HG02943 (cell line): Measurements from ENCODE around the gene MEX3A.
A peak's percentile ranks its signal among the peaks of the same experiment; 100 is the strongest.
"Not testable (repeated sequence)": the region's sequence is repeated elsewhere in the genome, so short reads cannot be mapped to it uniquely, and the experiment has no call there.

Source experiments
- ATAC-seq: cut with Tn5 transposase; IDR thresholded peaks from one replicate; pipeline ENCODE4 v1.9.1; 2021; ENCODE audit warnings: mild to moderate bottlenecking, low read depth, moderate library complexity; ENCODE audit not compliant: unreplicated experiment

Gene MEX3A

DNA sequence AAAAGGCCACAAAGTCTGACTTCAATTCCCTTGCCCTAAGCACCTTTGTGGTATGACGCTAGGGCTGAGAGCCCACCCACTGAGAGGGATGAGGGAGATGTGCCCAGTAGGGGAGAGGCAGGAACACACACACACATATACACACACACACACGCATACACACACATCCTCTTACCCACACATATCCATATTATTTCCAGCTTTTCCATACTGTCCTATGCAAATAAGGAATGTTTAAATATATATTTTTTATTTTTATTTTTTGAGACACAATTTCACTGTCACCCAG lies 18.3 kb downstream of the MEX3A start:
- no peak for ATAC-seq

DNA sequence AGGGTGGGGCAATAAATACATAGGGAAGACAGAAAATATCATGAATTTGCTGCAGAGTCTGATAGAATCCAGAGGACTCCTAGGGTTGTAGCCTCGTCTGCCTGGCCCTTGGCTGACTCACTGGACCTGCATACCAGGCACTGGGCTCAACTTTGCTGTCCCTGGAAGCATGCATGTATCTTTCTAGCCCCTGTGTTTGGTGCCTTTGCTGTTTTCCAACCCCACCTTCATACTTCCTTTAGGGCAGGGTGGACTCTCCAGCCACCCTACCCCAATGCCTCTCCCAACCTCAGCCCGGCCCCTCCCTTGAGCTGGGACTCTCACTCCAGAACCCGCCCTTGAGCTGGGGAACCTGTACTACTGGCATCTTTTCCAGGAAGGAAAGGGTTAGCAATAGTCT lies 20.1 kb downstream of the MEX3A start:
- no peak for ATAC-seq

DNA sequence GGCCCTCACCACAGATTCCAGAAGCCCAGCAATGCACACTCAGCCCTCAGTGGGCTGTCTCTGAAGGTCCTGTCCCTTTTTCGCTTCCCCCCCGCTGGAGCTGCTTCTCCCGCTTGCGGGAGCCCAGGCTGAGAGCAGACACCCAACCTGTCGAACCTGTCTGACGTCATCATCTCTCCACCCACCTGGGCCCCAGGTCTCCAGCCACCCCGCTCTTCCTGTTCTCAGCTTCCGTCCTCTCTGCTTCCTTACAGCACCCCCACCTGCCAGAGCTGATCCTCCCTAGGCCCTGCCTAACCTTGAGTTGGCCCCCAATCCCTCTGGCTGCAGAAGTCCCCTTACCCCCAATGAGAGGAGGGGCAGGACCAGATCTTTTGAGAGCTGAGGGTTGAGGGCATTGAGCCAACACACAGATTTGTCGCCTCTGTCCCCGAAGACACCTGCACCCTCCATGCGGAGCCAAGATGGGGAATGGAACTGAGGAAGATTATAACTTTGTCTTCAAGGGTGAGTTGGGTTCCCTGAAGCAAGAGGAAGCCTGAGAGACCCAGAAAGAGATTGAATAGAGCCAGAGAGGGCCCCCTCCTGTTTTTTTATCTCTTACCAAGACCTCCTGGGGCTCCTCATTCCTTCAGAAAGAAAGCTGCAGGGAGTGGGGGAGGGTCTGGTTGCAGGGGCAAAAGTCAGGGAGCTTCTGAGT lies 21.2 kb downstream of the MEX3A start, which contains the start of gene RAB25:
TSS of gene RAB25 (plus strand) at position 224 of the 700 bp plus-strand sequence. CDS start at position 465, 241 bp downstream.
- no peak for ATAC-seq

DNA sequence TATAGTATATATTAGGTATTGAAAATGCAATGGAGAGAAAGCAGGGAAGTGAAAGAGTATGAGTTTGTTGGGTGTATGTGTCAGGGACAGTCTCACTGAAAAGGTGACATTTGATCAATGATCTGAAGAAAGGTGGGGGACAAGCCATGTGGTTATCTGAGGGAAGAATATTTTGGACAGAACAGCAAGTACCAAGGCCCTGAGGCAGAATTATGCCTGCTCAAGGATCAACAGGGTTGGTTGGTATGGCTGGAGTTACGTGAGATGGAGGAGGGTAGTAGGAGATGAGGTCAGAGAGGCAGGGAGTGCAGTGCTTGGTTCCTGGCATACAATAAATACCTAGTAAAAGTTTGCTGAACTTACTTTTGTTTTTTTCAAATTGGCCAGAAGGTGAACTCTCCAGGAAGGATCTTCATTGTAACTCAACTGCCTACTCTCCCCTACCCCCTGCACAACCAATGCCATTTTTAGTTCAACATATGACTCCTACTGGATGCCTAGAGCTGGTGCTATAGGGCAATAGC lies 25.9 kb downstream of the MEX3A start:
- no peak for ATAC-seq

DNA sequence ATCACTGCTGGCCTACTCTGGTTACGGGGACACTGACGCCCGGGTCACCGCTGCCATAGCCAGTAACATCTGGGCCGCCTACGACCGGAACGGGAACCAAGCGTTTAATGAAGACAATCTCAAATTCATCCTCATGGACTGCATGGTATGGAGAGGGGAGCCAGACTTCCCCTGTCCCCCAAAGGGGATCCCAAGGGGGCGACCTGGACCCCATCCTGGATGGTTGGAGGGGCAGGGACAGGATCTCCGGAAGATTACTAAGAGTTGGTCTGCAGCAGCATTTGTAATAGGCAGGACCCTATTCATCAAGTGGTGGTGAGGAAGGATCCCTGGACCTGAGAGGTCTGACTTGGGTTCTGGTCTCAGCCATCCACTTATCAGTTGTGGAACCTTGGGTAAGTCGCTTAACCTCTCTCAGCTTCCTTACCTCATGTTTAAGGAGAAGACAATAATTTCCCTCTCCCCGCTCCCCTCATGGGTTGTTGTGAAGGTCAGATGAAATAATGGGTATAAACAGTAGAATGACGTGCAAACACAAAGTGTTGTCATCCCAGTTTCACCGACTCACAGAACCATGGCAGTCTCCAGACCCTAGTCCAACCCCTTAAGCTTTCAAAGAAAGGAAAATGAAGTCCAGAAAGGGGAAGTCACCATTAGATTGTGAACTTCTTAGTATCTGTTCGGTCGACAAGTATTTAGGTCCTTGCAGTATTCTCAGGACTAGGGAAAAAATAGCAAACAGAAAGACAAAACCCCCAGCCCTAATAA lies 26.8 kb downstream of the MEX3A start:
- ATAC-seq, result no peak

DNA sequence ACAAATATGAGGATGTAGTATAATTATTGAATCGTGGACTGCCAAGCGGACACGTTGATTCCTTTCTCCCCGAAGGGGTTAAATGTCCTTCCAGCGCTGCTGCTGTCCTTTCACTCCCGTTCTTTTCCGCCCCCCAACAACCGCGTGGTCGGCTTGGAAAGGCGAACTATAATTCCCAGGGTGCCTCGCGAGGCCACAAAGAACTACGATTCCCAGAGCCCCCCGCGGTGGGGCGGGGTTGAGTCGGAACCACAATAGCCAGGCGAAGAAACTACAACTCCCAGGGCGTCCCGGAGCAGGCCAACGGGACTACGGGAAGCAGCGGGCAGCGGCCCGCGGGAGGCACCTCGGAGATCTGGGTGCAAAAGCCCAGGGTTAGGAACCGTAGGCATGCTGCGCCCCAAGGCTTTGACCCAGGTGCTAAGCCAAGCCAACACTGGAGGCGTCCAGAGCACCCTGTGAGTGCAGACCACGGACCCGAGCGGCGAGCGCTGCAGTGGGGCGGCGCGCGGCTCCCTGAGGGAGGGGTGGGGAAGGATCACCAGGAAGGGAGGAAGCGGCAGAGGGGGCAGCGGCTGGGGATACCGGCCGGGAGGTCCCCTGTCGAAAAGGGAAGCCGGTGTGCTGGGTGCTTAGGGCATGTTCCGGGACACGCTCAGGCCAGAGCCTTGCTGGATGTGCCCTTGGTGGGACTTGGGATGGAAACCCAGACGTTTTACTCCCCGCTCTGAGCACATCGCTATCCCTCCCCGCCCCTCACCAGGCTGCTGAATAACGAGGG lies 27.6 kb downstream of the MEX3A start, which contains the start of gene LAMTOR2:
TSS of gene LAMTOR2 (plus strand) at position 283 of the 781 bp plus-strand sequence. CDS start at position 391, 108 bp downstream.
- ATAC-seq, result peak; percentile 76

DNA sequence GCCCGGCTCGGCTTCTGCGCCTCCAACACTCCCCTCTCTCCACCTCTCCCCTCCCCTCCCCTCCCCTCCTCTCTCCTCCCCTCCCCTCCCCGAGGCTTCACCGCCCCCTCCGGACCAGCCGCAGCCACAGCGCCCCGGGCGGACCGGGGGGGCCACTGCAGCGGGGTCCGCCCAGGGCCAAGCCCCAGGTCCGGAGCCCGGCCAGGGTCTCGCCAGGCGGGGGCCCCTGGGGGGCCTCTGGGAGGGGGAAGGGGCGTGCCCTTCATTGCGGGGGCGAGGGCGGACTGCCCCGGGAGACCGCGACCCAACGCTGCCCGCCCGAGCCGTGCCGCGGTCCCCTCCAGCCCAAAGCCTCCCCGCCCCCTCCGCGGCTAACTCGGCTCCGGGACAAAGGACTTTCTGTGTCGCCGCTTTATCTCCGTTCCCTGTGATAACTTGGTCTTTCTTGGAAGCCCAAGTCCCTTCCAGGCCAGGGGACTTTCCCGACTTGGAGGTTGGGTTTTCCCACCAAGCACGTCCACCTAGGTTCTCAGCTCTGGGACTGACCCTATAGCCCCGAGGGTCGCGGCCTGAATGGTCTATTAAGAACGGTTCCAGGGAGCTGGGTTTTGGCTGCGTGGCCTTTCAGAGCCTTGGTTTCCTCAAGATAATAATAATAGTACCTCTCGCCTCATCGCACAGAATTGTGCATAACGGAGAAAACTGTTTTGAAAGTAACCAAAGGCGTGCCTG lies 28.3 kb downstream of the MEX3A start, which contains the start of gene UBQLN4:
TSS of gene UBQLN4 (minus strand) at position 31 of the 732 bp plus-strand sequence. CDS start 97 bp downstream, outside the sequence.
- peak; percentile 57 for ATAC-seq

DNA sequence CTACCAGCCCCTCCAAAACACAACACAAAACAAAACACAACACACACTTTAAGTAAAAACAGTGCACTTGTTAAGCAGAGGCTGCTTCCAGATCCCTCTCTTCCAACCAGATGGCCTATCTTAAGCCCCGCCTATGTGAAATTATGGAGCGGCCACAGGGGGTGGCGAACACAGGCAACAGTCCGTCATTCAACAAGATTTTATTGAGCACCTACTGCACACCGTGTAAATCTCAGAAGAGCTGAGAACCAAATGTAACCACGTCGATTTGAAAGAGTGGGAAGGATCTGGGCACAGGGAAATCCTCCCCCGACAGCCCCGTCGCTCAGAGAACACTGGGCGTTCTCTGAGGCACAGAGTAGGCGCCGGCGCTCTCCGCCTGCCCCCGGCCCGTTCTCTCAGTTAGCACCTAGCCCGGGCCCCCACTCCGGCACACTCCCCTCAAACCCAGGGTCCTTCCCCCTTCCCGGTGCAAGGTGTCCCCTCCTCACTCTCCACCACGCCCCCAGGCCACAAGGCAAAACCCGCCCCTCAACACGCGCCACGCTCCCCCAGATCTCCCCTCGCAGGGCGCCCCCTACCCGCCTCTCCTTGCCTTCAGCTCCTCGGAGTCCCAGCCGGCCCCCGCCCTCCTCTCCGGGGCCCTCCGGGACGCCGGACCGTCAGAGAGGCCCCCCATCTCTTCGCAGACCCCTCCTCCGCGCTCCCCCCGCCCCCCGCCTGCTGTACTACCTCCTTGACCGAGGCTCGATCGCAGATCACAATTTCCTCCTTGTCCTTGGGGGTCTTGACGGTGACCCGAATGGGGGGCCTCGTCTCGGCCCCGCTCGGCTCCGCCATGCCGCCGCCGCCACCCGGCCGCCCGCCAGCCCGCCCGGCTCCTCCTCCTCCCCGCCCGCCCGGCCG lies 29.1 kb downstream of the MEX3A start:
- no peak for ATAC-seq

DNA sequence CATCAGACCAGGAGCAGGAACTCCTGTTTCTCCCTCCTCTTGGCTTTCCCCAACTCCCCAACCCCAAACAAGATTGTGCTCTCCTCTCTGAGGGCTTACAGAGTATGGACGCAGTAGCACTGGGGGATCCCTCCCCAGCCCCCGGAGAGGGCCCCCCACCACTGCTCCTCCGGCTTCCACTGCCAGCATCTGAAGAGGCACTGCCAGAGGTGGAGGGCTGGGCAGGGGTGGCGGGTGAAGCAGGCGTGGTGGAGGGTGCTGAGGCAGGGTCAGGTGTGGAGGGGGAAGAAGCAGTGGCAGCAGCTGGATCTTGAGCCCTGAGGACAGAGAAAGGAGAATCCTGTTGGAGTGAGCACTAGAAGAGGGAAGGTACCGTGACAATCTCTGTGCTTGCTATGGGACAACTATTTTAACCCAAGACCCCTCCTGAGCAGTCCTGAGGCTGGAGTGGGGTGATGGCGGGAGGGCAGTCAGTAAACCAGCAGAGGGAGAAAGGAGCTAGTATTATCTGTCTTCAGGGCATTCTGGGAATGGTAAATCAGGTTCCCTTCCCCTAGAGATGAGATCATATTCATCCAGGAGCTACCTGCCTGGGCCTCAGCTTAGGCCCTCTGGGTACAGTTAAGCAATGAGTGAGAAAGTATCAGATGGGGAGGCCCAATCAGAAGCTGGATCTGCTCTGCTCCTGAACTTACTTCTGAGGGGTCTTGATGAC lies 31.1 kb downstream of the MEX3A start:
- no peak for ATAC-seq

DNA sequence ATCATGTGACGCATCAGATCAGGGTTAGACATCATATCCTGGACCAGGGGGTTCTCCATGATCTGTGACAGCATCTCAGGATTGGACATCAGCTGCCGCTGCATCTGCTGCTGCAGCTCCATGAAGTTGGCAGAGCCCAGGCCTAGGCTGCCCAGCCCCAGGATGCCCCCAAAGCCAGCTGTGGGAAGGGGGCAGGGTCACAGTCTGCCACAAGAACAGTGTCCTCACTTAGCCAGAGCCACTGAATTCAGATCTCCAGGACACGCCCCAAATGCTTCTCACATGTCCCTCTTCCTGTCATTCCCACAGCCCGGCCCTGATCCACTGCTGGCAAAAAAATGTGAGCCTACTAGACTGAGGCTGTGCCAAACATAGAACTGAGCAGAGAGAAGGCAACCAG lies 31.9 kb downstream of the MEX3A start:
- no peak for ATAC-seq

DNA sequence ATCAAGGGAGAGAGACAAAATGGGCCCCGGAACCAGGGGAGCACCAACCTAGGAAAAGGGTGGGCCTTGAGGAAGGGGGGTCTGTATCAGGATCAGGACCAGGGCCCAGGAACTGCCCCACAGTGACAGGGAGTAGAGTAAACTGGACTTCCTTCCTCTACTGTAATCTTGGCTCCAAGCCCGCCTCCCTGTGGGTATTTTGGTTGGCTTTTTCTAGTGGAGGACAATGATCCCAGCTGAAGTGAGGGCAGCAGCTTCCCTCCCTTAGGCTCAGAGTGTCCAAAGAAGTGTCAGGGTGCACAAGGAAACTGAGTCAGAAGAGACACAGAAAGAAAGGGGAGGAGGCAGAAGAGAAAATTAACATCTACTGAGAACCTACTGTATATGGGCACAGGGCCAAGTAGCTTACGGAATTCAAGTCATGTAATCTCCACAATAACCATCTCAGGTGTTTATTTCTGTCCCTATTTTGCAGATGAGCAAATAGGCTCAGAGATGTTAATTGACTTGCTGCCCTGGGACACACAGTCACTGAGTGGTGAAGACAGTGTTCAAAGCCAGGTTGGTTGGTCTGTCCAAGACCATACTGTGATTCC lies 33.5 kb downstream of the MEX3A start:
- no peak for ATAC-seq

DNA sequence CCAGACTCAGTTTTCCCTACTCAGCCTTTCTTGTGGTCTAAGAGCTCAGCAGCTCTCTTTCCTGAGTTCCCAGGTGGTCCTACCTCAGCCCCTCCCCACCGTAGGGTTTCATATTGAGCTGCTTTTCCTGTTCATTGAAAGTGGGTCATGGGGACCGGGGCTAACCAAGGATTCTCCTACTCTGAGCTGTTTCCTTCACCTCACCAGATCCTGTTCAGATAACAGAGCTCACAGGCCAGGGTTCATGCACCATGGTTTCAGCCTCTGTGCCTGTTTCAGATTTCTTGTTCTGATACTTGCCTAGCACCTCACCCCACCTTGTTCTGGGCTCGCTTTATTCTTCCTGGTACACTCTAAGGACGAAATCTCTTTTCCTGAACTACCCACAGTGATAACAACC lies 37.2 kb downstream of the MEX3A start:
- no peak for ATAC-seq

DNA sequence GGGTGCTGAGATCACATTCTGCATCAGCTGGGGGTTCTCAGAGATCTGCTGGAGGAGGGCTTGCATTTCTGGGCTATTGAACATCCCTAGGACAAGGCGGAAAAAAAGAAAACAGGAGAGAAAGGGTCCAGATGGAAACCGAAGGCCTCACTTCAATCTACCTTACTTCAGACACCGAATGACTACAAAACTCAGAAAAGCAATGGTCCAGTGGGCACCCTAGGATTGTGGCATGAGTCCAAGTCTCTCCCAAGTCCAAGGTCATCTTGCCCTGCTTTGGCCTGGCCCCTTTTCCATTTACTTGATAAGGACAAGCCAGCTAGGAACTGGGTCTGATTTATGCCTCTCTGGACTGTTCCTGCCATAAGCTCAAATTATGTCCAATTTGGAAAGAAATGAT lies 39.4 kb downstream of the MEX3A start:
- no peak for ATAC-seq

DNA sequence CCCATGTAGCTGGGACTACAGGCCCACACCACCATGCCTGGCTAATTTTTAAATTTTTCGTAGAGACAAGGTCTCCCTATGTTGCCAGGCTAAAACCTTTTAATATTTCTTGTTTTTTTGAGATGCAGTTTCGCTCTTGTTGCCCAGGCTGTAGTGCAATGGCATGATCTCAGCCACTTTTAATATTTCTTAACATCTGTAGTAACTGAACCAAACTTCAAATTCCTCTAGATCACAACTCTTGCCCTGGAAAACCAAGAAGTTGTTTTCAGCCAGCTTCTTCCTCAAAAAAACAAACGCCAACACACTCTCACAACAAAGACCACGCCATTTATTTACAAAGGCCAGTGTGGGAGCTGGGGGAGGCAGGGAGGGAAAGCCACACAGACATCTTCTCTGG lies 47.3 kb downstream of the MEX3A start:
- not testable (repeated sequence) for ATAC-seq

DNA sequence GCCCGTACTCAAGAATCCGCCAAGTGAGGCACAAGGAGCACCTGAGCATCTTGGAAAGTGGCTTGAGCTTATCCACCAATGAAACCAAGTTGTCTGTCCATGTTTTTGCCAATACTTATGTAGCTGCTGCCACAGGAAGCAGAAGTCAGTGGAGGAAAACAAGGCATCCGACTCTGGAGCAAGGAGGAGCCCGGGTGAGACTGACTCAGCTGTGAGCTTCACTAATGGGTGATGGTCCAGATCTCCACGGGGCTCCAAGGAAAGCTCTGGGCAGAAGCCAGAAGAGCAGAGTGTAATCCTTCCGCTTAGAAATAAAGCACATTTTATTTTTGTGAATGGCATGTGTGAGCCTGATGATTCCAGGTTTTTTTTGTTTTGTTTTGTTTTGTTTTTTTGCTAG lies 49.3 kb downstream of the MEX3A start:
- ATAC-seq, result no peak

DNA sequence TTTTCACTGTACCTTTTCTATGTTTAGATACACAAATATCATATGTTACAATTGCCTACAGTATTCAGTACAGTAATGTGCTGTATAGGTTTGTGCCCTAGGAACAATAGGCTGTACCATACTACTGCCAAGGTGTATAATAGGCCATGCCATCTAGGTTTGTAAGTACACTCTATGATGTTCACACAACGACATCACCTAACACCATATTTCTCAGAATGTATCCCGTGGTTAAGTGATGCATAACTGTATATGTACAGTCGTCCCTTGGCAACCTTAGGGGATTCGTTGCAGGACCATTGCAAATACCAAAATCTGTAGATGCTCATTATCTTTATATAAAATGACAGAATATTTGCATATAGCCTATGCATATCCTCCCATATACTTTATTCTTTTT lies 55.7 kb downstream of the MEX3A start:
- no peak for ATAC-seq

DNA sequence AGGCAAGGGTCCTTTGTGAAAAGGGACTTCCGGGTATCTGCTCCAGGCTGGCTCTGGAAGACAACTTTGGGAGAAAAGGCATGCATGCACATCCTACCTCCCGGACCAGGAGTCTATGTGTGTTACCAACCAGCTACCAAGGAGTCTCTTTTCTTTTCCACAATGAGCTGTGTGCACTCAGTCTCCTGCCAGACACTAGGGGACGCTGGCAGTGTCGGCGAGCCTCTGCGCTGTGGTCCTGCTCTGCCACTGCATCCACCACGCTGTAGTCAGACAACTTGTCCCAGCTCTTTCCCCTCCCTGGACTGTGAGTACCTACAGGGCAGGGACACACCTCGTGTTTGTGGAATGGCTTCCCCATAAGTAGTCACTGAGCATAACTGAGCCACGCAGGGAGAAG lies 56.4 kb downstream of the MEX3A start:
- ATAC-seq, result no peak

DNA sequence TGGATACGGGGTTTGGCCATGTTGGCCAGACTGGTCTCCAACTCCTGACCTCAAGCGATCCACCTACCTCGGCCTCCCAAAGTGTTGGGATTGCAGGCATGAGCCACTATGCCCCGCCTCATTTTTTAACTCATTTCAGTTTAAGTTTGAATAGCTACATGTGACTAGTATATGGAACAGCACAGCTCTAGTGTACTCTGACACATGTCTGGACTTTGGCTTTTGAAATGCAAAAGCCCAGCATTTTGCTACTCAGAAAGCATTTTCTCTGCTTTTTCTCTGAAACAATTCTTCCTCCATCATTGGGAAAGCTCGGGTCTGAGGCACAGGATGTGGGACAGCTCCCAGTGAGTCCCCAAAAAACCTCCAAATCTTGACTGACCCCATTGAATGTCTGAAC lies 57.5 kb downstream of the MEX3A start:
- ATAC-seq, result no peak
